Psoas muscle (tissue), 8 donors: ENCODE measurements around the gene CDKN2B-AS1. TPM values are rescaled to one million over a fixed set of nuclear protein-coding genes. Genes with fewer than 3 reads are reported as not detected.

ENCODE experiments used
- ATAC-seq, 4 donors: fragments of 200-7000 bp; cut with Tn5 transposase; one replicate each; pipeline ENCODE4 v1.9.1; 2020; ENCODE audit warnings: moderate library complexity in 3 of 4, mild to moderate bottlenecking in 2 of 4
- DNase-seq, 2 donors: peaks; one replicate each; pipeline ENCODE4 v3.0.0-alpha.2; 2020
- H3K27ac ChIP-seq: fragments of 200-600 bp; one replicate; pipeline ENCODE4 v1.8.0; 2022
- H3K27me3 ChIP-seq, 3 donors: fragments of 200-600 bp in 1 of 3; one replicate each; pipeline versions ENCODE4 v1.6.1 to v1.8.0; 2013 to 2022; ENCODE audit warnings: low read length in 2 of 3, mild to moderate bottlenecking in 2 of 3, moderate library complexity in 1 of 3; ENCODE audit not compliant: insufficient read depth in 3 of 3
- H3K36me3 ChIP-seq, 2 donors: fragments of 200-600 bp in 1 of 2; one replicate each; pipeline versions ENCODE4 v1.6.1 to v1.8.0; 2013 to 2022; ENCODE audit warnings: low read depth in 1 of 2, mild to moderate bottlenecking in 1 of 2, moderate library complexity in 1 of 2; ENCODE audit not compliant: insufficient read depth in 1 of 2
- H3K4me1 ChIP-seq: fragments of 200-600 bp; one replicate; pipeline ENCODE4 v1.8.0; 2022
- H3K4me3 ChIP-seq: fragments of 200-600 bp; one replicate; pipeline ENCODE4 v1.8.0; 2022; ENCODE audit warnings: mild to moderate bottlenecking
- H3K9me3 ChIP-seq: fragments of 200-600 bp; one replicate; pipeline ENCODE4 v1.8.0; 2022
- WGBS, 3 donors: extraction: QIAGEN DNeasy Blood & Tissue Kit; methylation state at CpG; one replicate each; pipeline versions ENCODE4 v1.1.6 to v1.1.7; 2013; 5-methylcytosine and 5-hydroxymethylcytosine counted together
- intact Hi-C, 2 donors: fragments of 100-400 bp; cut with DNase I; formaldehyde crosslinking; loops; one replicate each; pipeline versions ENCODE4 v1.11.0 to v1.14.2; 2022
- polyA plus RNA-seq, 3 donors: library from polyadenylated mRNA; stranded (reverse); fragments of 200-250 nt; gene quantifications; one replicate each; pipeline ENCODE4 v1.2.3, GENCODE V29; 2013
- total RNA-seq, 4 donors: library from RNA; stranded (reverse); fragmentation: NEBNext Ultra II Directional in 2 of 4; extraction: Animal tissue kit (Norgen Biotek cat#: 25700) in 2 of 4; gene quantifications; one replicate each; pipeline versions ENCODE4 v1.2.1 to v1.2.4, GENCODE V29; 2021 to 2023
- TF ChIP-seq, protein P1 (sequence below): fragments of 200-600 bp; IDR thresholded peaks from one replicate; pipeline ENCODE4 v1.8.0; 2022; ENCODE audit warnings: antibody characterized with exemption
- donor health status: healthy with polysubstance abuse.
- donor health status: DM: no; HTN: no; CAD: no; lungs with moderate emphysema.
- donor health status: Bipolar disorder and iron deficiency.
- donor health status: healthy.
- donor health status: DM: yes; HTN: yes; CAD: no.
- donor health status: DM: no; HTN: no; CAD: no.
- donor health status: DM: no; HTN: no; CAD: no.
- donor health status: DM: yes; HTN: yes; CAD: no.

The CDKN2B-AS1 gene
- total and polyA plus RNA-seq, 7 donors = 0.40 TPM; not detected in 6

DNA sequence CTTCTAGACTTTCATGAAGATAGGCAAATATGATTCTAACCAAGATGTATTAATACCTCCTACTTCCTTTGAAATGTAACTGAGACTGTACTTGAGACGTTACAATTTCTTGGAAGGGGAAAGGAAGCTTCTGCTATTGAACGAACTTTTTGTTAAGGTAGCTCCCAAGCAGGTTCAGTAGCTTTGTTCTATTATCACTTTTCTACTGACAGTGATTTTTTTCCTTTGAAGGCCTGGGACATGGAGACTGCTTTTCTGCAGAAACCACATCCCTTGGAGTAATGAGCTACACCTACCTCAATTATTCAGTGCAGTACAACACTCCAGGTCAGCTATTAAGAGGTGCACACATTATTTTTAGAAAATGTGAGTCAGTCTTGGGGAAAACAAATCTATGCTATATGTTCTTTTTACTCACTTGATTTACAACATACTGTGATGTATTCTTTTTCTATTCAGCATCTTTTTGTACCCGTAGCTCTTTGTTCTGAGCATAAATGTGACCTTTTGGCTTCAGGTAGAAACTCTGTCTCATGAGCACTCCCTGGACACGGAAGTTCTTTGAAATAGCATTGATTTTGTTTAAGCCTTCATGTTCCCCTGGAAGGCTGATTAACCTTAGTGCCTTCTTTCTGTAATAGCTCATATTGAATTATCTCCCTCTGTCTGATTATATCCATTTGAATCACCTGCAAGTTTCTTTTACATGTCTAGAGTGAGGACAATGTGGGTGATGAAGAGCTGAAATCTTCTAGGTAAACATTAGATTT is 71.0 kb downstream of the CDKN2B-AS1 start:
- no peak for DNase-seq
- no peak overlapping the region for H3K27ac ChIP-seq
- no peak overlapping the region for H3K4me3 ChIP-seq
- TF ChIP-seq, protein P1, sequence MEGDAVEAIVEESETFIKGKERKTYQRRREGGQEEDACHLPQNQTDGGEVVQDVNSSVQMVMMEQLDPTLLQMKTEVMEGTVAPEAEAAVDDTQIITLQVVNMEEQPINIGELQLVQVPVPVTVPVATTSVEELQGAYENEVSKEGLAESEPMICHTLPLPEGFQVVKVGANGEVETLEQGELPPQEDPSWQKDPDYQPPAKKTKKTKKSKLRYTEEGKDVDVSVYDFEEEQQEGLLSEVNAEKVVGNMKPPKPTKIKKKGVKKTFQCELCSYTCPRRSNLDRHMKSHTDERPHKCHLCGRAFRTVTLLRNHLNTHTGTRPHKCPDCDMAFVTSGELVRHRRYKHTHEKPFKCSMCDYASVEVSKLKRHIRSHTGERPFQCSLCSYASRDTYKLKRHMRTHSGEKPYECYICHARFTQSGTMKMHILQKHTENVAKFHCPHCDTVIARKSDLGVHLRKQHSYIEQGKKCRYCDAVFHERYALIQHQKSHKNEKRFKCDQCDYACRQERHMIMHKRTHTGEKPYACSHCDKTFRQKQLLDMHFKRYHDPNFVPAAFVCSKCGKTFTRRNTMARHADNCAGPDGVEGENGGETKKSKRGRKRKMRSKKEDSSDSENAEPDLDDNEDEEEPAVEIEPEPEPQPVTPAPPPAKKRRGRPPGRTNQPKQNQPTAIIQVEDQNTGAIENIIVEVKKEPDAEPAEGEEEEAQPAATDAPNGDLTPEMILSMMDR = no peak
- 49 to 72% (median 54%) methylated on average over 4 of the region's 4 CpGs for WGBS, 3 donors
- peak in 1 of 4 donors; percentile 60 for ATAC-seq
- H3K27me3 ChIP-seq = no peaks in the 10 kb centered on the region
- H3K36me3 ChIP-seq = no peaks in the 10 kb centered on the region
- intact Hi-C loops = no loop called here
- H3K4me1 ChIP-seq = peaks cover 7% of the 10 kb centered on the region
- H3K9me3 ChIP-seq = no peaks in the 10 kb centered on the region

DNA sequence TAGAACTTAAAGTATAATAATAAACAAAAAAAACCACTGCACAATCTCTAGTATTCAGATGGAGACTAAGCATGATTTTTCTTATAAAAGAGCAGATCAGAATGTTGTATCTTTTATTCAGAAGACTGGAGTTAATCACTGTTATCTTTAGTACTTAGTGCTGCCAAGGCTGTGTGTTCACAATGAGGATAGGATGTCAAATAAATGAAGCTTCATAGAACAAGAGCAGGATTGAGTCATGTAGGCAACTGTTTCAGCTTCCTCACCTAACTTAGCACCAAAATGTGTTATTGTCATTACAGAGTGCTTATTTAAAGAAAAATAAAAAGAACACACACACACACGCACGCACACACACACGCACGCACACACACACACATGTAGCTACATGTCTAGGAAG is 72.6 kb downstream of the CDKN2B-AS1 start:
- no peaks in the 10 kb centered on the region for H3K27me3 ChIP-seq
- no peaks in the 10 kb centered on the region for H3K9me3 ChIP-seq
- TF ChIP-seq, protein P1 = no peak
- H3K4me3 ChIP-seq = no peak overlapping the region
- no peak overlapping the region for H3K27ac ChIP-seq
- no peak for DNase-seq
- H3K4me1 ChIP-seq = peaks cover 7% of the 10 kb centered on the region
- peak in 1 of 4 donors; percentile 47 for ATAC-seq
- H3K36me3 ChIP-seq = no peaks in the 10 kb centered on the region
- intact Hi-C loops = no loop called here
- 47 to 96% (median 77%) methylated on average over 4 of the region's 4 CpGs for WGBS, 3 donors

DNA sequence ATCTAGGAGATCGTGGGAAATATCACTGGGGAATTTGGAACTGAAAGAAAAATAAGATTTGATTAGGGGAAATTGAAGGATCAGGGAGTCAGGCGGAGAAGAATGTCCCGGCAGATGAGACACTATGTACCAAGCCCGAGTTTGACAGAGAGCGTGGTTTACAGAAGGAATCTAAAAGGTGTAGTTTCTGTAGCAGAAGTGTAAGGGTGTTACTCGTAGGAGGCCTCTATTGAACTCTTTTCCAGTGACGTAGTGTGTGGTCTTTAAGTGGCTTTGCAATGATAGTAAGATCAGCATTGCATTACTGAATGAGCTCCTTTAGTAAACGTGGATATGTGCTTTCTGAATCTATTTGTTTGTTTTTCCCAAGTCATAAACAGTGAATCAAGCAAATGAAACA is 73.8 kb downstream of the CDKN2B-AS1 start:
- H3K36me3 ChIP-seq = no peaks in the 10 kb centered on the region
- 81 to 84% (median 82%) methylated on average over 8 of the region's 8 CpGs for WGBS, 3 donors
- DNase-seq (no peak), ATAC-seq (no peak)
- no peaks in the 10 kb centered on the region for H3K9me3 ChIP-seq
- TF ChIP-seq, protein P1 = no peak
- peaks cover 7% of the 10 kb centered on the region for H3K4me1 ChIP-seq
- H3K27ac ChIP-seq = no peak overlapping the region
- no peak overlapping the region for H3K4me3 ChIP-seq
- intact Hi-C loops = no loop called here
- no peaks in the 10 kb centered on the region for H3K27me3 ChIP-seq

DNA sequence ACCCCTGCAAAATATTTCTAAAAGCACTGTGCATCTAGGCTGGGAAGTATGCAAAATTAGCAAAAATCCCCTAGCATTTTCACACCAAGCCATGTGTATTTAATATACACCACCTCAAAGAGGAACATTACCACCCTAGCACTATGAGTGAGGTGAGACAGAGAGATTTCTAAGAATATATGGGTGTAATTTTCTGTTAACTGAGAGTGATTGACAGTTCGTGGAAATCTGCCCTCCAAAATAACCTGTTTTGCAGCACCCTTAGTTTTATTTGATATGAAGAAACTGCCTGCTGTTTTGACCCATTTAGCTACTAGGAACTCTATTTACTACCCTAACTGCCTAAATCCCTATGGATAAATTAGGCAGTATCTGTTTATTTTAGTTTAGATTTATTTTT is 78.8 kb downstream of the CDKN2B-AS1 start:
- 66 to 92% (median 81%) methylated on average over 1 of the region's 1 CpG for WGBS, 3 donors
- ATAC-seq (no peak), DNase-seq (no peak)
- H3K36me3 ChIP-seq = no peaks in the 10 kb centered on the region
- intact Hi-C loops = no loop called here
- no peak overlapping the region for H3K27ac ChIP-seq
- no peaks in the 10 kb centered on the region for H3K4me1 ChIP-seq
- TF ChIP-seq, protein P1 = no peak
- no peaks in the 10 kb centered on the region for H3K9me3 ChIP-seq
- no peaks in the 10 kb centered on the region for H3K27me3 ChIP-seq
- H3K4me3 ChIP-seq = no peak overlapping the region

- Histone ChIP-seq H3K27ac (no peak overlapping the region), H3K4me3 (no peak overlapping the region), H3K9me3 (no peaks in the 10 kb centered on the region), H3K27me3 (no peaks in the 10 kb centered on the region), H3K36me3 (no peaks in the 10 kb centered on the region), H3K4me1 (no peaks in the 10 kb centered on the region)
- whole genome bisulfite sequencing, 3 donors = 84 to 94% (median 91%) methylated on average over 3 of the region's 3 CpGs
- no peak for DNase-seq
- TF ChIP-seq, protein P1 = no peak
- ATAC-seq = no peak
- intact Hi-C loops = no loop called here
Observed at GRCh38 chr9:22078081-22078480, 83.5 kb downstream of the CDKN2B-AS1 start.
